ENCODE measurements around the gene UBIAD1.

- peak in 3 of 6 experiments; percentile 26 to 33 (median 29) for TF ChIP-seq CTCF (IDR thresholded peaks at IDR 0.05)
- no peak for TF ChIP-seq POLR2A (IDR thresholded peaks at IDR 0.05)
Measured at GRCh38 chr1:11285883-11286734, 13.1 kb downstream of the UBIAD1 start.
